GM12874 (cell line): Measurements from ENCODE around the gene PVR.
A peak's percentile ranks its signal among the peaks of the same experiment; 100 is the strongest.

Experiments used
- TF ChIP-seq, protein P1 (sequence below): IDR thresholded peaks from 2 replicates; pipeline ENCODE4 v1.5.1; 2011; ENCODE audit warnings: low read depth, mild to moderate bottlenecking, control low read depth, low read length, moderate library complexity; ENCODE audit not compliant: insufficient read depth

Gene PVR

GRCh38 chr19:44653343-44653742, 9.6 kb downstream of the PVR start:
- TF ChIP-seq, protein P1, sequence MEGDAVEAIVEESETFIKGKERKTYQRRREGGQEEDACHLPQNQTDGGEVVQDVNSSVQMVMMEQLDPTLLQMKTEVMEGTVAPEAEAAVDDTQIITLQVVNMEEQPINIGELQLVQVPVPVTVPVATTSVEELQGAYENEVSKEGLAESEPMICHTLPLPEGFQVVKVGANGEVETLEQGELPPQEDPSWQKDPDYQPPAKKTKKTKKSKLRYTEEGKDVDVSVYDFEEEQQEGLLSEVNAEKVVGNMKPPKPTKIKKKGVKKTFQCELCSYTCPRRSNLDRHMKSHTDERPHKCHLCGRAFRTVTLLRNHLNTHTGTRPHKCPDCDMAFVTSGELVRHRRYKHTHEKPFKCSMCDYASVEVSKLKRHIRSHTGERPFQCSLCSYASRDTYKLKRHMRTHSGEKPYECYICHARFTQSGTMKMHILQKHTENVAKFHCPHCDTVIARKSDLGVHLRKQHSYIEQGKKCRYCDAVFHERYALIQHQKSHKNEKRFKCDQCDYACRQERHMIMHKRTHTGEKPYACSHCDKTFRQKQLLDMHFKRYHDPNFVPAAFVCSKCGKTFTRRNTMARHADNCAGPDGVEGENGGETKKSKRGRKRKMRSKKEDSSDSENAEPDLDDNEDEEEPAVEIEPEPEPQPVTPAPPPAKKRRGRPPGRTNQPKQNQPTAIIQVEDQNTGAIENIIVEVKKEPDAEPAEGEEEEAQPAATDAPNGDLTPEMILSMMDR, result no peak

DNA sequence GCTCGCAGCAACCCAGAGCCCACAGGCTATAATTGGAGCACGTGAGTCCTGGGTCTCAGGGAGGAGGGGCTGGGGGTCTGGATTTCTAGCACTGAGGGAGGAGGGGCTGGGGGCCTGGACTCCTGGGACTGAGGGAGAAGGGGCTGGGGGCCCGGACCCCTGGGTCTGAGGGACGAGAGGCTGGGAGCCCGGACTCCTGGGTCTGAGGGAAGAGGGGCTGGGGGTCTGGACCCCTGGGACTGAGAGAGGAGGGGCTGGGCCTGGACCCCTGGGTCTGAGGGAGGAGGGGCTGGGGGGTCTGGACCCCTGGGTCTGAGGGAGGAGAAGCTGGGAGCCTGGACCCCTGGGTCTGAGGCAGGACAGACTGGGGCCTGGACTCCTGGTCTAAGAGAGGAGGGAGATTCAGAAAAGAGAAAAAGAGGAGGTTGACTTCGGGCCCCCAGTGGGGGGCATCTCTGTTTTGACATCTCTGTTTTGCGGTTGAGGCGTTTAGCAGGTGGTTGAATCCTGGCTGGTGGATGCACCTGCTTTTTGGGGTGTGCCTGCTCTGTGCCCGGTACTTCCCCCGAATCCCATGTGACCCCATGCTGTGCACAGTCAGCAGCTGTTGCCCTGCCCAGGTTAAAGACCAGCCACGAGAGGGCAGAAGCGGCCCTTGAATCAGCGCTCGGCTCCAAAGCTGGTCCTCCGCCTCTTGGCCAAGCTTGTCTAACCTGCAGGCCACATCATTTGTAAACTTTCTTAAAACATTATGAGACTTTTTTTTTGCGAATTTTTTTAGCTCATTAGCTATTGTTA, 10.5 kb downstream of the PVR start:
- TF ChIP-seq, protein P1, result peak; percentile 79

DNA sequence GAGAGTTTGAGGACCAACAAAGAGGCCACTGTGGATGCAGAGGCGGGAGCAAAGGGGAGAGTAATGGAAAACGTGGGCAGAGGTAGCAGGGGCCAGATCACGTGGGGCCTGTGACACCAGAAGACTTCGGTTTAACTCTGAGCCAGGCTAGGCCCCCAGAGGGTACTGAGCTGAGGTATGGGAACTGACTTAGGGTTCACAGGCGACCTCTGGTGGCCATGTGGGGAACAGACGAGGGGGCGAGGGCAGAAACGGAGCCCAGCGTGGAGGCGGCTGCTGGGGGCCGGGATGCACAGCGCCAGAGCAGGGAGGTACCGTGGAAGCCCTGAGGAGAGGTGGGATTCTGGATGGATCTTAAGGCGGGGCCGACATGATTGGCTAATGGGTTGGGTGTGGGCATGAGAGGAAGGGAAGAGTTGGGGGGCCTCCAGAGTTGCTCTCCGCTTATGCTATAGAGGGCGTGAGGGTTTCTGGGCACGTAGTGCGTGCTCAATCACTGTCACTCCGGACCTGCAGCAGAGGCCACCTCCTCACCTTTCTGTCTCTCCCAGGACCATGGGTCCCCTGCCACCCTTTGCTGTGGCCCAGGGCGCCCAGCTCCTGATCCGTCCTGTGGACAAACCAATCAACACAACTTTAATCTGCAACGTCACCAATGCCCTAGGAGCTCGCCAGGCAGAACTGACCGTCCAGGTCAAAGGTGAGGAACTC, 13.7 kb downstream of the PVR start:
- TF ChIP-seq, protein P1, result peak; percentile 96

- TF ChIP-seq, protein P1, result no peak
Observed at GRCh38 chr19:44658069-44658733, 14.5 kb downstream of the PVR start.

GRCh38 chr19:44660081-44660480, 16.4 kb downstream of the PVR start:
- TF ChIP-seq, protein P1, result no peak

GRCh38 chr19:44661205-44661604, 17.5 kb downstream of the PVR start:
- TF ChIP-seq, protein P1, result no peak

DNA sequence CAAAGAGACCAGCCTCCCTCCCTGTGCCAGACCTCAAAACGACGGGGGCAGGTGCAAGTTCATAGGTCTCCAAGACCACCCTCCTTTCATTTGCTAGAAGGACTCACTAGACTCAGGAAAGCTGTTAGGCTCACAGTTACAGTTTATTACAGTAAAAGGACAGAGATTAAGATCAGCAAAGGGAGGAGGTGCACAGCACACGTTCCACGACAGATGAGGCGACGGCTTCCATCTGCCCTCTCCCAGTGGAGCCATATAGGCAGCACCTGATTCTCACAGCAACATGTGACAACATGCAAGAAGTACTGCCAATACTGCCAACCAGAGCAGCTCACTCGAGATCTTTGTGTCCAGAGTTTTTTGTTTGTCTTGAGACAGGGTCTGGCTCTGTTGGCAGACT, 18.2 kb downstream of the PVR start:
- TF ChIP-seq, protein P1, result no peak
